ENCODE data around the gene ASL. TPM values are rescaled to one million over a fixed set of nuclear protein-coding genes. Genes with fewer than 3 reads are reported as not detected.
"Not testable (repeated sequence)": the region's sequence is repeated elsewhere in the genome, so short reads cannot be mapped to it uniquely, and the experiment has no call there.

ASL gene
- total RNA-seq, 2 donors from 2014 or later: 43.2 to 54.7 TPM

- TF ChIP-seq, protein P1, sequence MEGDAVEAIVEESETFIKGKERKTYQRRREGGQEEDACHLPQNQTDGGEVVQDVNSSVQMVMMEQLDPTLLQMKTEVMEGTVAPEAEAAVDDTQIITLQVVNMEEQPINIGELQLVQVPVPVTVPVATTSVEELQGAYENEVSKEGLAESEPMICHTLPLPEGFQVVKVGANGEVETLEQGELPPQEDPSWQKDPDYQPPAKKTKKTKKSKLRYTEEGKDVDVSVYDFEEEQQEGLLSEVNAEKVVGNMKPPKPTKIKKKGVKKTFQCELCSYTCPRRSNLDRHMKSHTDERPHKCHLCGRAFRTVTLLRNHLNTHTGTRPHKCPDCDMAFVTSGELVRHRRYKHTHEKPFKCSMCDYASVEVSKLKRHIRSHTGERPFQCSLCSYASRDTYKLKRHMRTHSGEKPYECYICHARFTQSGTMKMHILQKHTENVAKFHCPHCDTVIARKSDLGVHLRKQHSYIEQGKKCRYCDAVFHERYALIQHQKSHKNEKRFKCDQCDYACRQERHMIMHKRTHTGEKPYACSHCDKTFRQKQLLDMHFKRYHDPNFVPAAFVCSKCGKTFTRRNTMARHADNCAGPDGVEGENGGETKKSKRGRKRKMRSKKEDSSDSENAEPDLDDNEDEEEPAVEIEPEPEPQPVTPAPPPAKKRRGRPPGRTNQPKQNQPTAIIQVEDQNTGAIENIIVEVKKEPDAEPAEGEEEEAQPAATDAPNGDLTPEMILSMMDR (IDR thresholded peaks at IDR 0.05): no peak
- DNase-seq (ENCODE audit: low spot score): no peak
- H3K27me3 ChIP-seq (replicated peaks; ENCODE audit: insufficient read depth): no peaks in the 10 kb centered on the region
- no peak overlapping the region for H3K4me3 ChIP-seq
- H3K4me1 ChIP-seq (ENCODE audit: control insufficient read depth in 1 of 2, low read depth in 2 of 2): no peaks in the 10 kb centered on the region
- ATAC-seq (ENCODE audit: insufficient number of reproducible peaks, low FRiP score, low read depth): no peak
- H3K27ac ChIP-seq: no peak overlapping the region
- H3K36me3 ChIP-seq: no peaks in the 10 kb centered on the region
- no peaks in the 10 kb centered on the region for H3K9me3 ChIP-seq
Measured at GRCh38 chr7:66036788-66037187, 38.8 kb upstream of the ASL start.

GRCh38 chr7:66039094-66039670, 36.4 kb upstream of the ASL start:
- Histone ChIP-seq H3K27ac (no peak overlapping the region), H3K9me3 (no peaks in the 10 kb centered on the region), H3K36me3 (no peaks in the 10 kb centered on the region), H3K4me1 (ENCODE audit: control insufficient read depth in 1 of 2, low read depth in 2 of 2) (no peaks in the 10 kb centered on the region), H3K4me3 (no peak overlapping the region), H3K27me3 (replicated peaks; ENCODE audit: insufficient read depth) (no peaks in the 10 kb centered on the region)
- TF ChIP-seq, protein P1 (IDR thresholded peaks at IDR 0.05): no peak
- ATAC-seq (ENCODE audit: insufficient number of reproducible peaks, low FRiP score, low read depth): no peak
- DNase-seq (ENCODE audit: low spot score): no peak

DNA sequence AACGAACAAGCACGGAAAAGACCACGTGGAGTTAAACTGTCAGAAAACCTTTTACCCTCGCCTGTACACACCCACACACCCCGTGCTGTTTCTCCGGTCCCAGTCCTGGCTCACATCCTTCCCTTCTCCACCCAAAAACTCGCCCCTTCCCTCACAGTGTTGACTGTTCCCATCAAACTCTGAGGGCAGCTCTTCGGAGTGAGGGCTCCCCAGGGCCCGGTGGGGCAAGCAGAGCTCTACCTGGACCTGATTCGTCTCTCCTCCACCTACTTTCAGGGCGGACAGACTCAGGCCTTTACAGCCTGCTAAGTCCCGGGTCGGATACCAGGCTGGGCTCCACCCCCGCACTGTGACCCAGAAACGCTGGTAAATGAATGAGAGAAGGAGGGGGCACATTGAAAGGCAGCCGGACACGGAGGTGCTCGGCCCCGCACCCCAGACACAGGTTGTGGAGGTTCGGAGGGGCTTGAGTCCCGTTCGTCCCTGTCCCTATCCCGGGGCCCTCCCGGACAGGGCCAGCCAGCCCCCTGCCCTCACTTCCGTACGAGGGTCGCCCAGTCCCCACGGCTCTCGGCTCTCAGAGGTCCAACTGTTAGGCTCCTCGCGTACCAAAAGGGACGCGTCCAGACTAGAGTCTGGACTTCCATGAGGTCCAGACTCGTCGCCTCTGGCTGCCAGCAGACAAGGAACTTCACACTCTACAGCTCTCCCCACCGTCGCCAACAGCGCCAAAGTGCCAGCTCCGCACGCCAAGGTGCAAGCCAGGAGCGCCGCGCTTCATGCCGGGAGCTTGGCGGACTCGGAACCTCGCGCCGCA, 31.7 kb upstream of the ASL start:
- H3K36me3 ChIP-seq: no peaks in the 10 kb centered on the region
- no peaks in the 10 kb centered on the region for H3K27me3 ChIP-seq (replicated peaks; ENCODE audit: insufficient read depth)
- H3K9me3 ChIP-seq: no peaks in the 10 kb centered on the region
- no peak overlapping the region for H3K27ac ChIP-seq
- TF ChIP-seq, protein P1 (IDR thresholded peaks at IDR 0.05): no peak
- no peak for ATAC-seq (ENCODE audit: insufficient number of reproducible peaks, low FRiP score, low read depth)
- DNase-seq (ENCODE audit: low spot score): no peak
- H3K4me3 ChIP-seq: peak overlapping the region; percentile 71
- peaks cover 0 to 3% of the 10 kb centered on the region in 2 donors for H3K4me1 ChIP-seq (ENCODE audit: control insufficient read depth in 1 of 2, low read depth in 2 of 2)

GRCh38 chr7:66044498-66044854, 31.1 kb upstream of the ASL start:
- not testable (repeated sequence) for H3K27ac ChIP-seq; DNase-seq (ENCODE audit: low spot score); H3K4me1 ChIP-seq (ENCODE audit: control insufficient read depth in 1 of 2, low read depth in 2 of 2); H3K9me3 ChIP-seq; H3K27me3 ChIP-seq (replicated peaks; ENCODE audit: insufficient read depth); ATAC-seq (ENCODE audit: insufficient number of reproducible peaks, low FRiP score, low read depth); H3K36me3 ChIP-seq
- H3K4me3 ChIP-seq: peak overlapping the region; percentile 71

- Histone ChIP-seq H3K4me1 (ENCODE audit: control insufficient read depth in 1 of 2, low read depth in 2 of 2) (peaks cover 0 to 3% of the 10 kb centered on the region in 2 donors), H3K27me3 (replicated peaks; ENCODE audit: insufficient read depth) (no peaks in the 10 kb centered on the region), H3K27ac (no peak overlapping the region), H3K36me3 (no peaks in the 10 kb centered on the region), H3K4me3 (no peak overlapping the region), H3K9me3 (no peaks in the 10 kb centered on the region)
- ATAC-seq (ENCODE audit: insufficient number of reproducible peaks, low FRiP score, low read depth): no peak
- TF ChIP-seq, protein P1 (IDR thresholded peaks at IDR 0.05): no peak
- DNase-seq (ENCODE audit: low spot score): no peak
Measured at GRCh38 chr7:66047426-66047825, 28.2 kb upstream of the ASL start.

- H3K9me3 ChIP-seq; H3K27me3 ChIP-seq (replicated peaks; ENCODE audit: insufficient read depth); ATAC-seq (ENCODE audit: insufficient number of reproducible peaks, low FRiP score, low read depth); H3K36me3 ChIP-seq; H3K27ac ChIP-seq; H3K4me1 ChIP-seq (ENCODE audit: control insufficient read depth in 1 of 2, low read depth in 2 of 2); DNase-seq (ENCODE audit: low spot score); H3K4me3 ChIP-seq: not testable (repeated sequence)
Measured at GRCh38 chr7:66049886-66050285, 25.7 kb upstream of the ASL start.
